ENCODE measurements around the gene U2AF1L4.

Gene U2AF1L4

GRCh38 chr19:35712567-35713505 is 32.4 kb downstream of the U2AF1L4 start:
- DNase-seq (ENCODE audit: low read depth in 3 of 3): peak in 1 of 3 experiments; percentile 44

DNA sequence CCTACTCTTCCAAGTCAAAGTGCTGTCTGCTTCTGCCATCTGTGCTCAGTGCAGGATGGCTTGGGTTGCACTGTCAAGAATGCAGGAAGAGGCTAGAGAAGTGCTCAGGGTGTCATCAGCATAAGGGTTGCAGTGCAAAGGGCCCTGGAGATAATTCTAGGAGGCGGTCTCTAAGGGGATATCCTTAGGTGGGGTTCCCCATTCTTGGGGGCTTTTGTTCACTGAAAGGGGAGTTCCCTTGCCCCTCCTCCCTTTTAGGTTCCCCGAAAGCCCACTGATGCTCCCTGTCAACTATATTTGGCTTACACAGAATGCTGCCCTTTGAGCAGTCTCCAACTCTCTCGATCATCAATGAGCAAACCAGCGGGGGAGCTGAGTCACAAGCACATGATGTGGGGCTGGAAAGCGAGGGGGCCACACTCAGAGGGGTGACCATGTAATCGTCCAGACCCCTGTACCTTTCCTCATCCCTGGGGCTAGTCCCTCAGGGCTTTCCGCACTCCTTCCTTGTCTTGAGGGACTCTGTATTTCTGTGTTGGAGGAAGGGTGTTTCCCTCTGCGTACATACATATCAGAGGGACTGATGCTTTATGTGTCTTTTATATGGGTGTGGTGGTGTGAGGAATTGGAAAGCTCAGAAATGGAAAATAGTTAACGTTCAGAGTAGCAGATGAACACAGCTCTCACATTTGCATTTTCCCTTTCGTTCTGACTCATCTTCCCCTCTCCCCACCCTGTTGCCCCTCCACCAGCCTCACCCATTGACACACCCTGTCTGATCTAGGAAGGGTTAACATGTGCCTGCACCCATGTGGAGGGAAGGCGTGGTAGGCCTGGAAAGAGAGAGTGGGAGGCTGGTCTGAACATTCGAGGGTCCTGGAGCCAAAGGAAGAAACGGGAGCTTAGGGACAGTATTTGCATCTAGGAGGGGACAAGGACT is 34.2 kb downstream of the U2AF1L4 start:
- DNase-seq (ENCODE audit: low read depth in 3 of 3): peak in 1 of 3 experiments; percentile 41

DNA sequence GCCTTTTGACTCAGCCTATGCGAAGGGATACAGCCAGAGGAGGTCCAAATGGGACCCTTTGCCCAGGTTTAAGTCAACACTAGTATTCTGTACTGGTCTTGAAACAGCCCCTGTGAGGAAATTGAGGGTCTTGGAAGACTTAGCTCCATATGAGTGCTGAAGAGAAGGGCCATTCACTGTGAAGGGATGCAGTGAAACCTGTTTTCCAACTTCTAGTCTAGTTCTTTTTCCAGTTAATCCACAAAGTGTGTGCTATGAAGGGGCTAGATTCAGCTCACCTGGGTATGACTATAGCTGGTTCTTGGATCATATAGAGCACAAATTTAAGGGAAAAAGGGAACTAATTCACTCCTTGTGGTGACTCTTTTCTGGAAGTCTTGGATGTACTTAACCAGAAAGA is 36.8 kb downstream of the U2AF1L4 start:
- DNase-seq (ENCODE audit: low read depth in 3 of 3): no peak

DNA sequence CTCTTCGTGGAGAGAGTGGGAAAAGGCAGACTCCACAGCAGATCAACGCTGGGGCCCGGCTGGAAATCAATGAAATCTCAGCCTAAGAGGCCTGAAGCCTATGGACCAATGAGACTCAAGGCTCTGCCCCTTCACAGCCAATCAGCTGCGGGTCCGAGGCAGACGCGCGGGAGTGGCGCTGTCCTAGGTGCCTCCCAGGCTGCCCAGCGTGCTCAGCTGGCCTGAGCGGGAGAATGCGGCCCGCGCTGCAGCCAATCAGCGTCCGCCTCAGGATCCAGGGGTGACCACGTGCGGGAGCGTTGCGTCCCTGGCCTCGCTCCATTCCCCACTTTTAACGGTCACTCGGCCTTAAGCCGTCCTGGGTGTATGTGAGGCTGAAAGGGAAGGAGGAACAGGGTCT is 41.0 kb downstream of the U2AF1L4 start, which contains the start of gene ZBTB32:
ZBTB32 (plus strand) TSS at position 341 of the 400 bp plus-strand sequence. CDS start 10,069 bp downstream, outside the sequence.
- no peak for DNase-seq (ENCODE audit: low read depth in 3 of 3)

GRCh38 chr19:35703343-35703742 is 41.9 kb downstream of the U2AF1L4 start:
- no peak for DNase-seq (ENCODE audit: low read depth in 3 of 3)

DNA sequence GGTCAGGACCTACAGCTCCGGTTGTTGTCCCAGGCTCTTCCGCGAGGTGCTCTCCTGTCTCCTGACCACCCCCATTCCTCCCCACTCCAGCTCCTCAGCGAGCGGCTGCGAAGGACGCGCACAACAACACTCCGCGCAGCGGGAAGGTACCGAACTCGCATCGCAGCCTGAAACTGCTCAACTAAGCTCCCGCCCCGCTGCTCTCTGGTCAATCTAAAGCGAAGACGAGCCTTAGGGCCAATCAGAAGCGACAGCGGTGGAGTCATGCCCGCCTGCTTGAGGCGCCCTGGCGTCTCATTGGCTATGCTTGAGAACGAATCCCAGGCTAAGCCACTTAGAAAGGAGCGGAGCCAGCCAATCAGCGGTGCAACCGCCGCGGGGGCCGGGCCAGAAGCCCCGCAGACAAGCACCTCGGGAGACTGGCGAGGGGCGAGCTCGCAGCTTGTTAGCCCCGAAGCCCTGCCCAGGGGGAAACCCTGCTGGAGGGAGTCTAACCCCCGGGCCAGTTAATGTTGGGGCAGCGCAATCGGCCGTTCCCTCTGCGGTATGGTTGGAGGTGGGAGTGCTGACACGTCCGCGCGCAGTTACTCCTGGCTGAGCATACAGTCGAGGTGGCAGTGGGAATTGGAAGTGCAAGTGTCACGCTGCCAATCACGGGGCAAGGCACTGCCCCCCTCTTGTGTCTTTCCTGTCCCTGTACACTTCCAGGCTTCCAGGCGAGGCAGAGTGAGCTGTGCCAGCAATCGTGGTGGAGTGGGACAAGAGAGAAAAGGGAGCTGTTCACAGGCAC is 42.8 kb downstream of the U2AF1L4 start:
- peak; percentile 74 to 87 (median 87) for DNase-seq (ENCODE audit: low read depth in 3 of 3)

DNA sequence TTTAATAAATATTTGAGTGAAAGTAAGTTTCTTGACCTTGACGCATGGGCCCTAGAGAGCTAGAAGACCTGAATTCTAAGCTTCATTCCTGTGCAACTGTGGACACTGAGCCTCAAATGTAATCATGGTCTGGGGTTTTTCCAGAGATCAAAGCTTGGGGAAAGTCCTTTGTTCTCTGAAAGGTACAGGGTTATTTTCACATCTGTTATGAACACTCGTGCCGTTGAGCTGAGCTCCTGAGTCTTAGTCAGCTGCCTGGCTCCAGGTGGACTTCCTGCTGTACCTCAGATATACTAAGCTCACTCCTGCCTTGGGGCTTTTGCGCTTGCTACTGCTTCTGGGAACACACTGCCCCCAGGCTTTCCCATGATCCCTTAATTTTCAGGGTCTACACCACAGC is 48.4 kb downstream of the U2AF1L4 start:
- DNase-seq (ENCODE audit: low read depth in 3 of 3): no peak

- DNase-seq (ENCODE audit: low read depth in 3 of 3): no peak
These were observed 49.3 kb downstream of the U2AF1L4 start for GRCh38 chr19:35695895-35696422.

GRCh38 chr19:35693835-35694599 is 51.2 kb downstream of the U2AF1L4 start:
- peak; percentile 74 to 88 (median 79) for DNase-seq (ENCODE audit: low read depth in 3 of 3)

- DNase-seq (ENCODE audit: low read depth in 3 of 3): no peak
These were observed 51.8 kb downstream of the U2AF1L4 start for GRCh38 chr19:35693422-35693821.

All from stimulated activated CD4-positive, alpha-beta T cell treated with anti-CD3 and anti-CD28 coated beads, TNF-alpha, amount 100 ng/mL, for 4 hours (primary cell).